Psoas muscle (tissue), 8 donors: ENCODE results near the gene DSTN. TPM values are rescaled to one million over a fixed set of nuclear protein-coding genes. Genes with fewer than 3 reads are reported as not detected.

Experiments
- ATAC-seq, 4 donors: fragments of 200-7000 bp; cut with Tn5 transposase; one replicate each; pipeline ENCODE4 v1.9.1; 2020; ENCODE audit warnings: moderate library complexity in 3 of 4, mild to moderate bottlenecking in 2 of 4
- DNase-seq, 2 donors: peaks; one replicate each; pipeline ENCODE4 v3.0.0-alpha.2; 2020
- H3K27ac ChIP-seq: fragments of 200-600 bp; one replicate; pipeline ENCODE4 v1.8.0; 2022
- H3K27me3 ChIP-seq, 3 donors: fragments of 200-600 bp in 1 of 3; one replicate each; pipeline versions ENCODE4 v1.6.1 to v1.8.0; 2013 to 2022; ENCODE audit warnings: low read length in 2 of 3, mild to moderate bottlenecking in 2 of 3, moderate library complexity in 1 of 3; ENCODE audit not compliant: insufficient read depth in 3 of 3
- H3K36me3 ChIP-seq, 2 donors: fragments of 200-600 bp in 1 of 2; one replicate each; pipeline versions ENCODE4 v1.6.1 to v1.8.0; 2013 to 2022; ENCODE audit warnings: low read depth in 1 of 2, mild to moderate bottlenecking in 1 of 2, moderate library complexity in 1 of 2; ENCODE audit not compliant: insufficient read depth in 1 of 2
- H3K4me1 ChIP-seq: fragments of 200-600 bp; one replicate; pipeline ENCODE4 v1.8.0; 2022
- H3K4me3 ChIP-seq: fragments of 200-600 bp; one replicate; pipeline ENCODE4 v1.8.0; 2022; ENCODE audit warnings: mild to moderate bottlenecking
- H3K9me3 ChIP-seq: fragments of 200-600 bp; one replicate; pipeline ENCODE4 v1.8.0; 2022
- CTCF ChIP-seq: fragments of 200-600 bp; IDR thresholded peaks from one replicate; pipeline ENCODE4 v1.8.0; 2022; ENCODE audit warnings: antibody characterized with exemption
- WGBS, 3 donors: extraction: QIAGEN DNeasy Blood & Tissue Kit; methylation state at CpG; one replicate each; pipeline versions ENCODE4 v1.1.6 to v1.1.7; 2013; 5-methylcytosine and 5-hydroxymethylcytosine counted together
- intact Hi-C, 2 donors: fragments of 100-400 bp; cut with DNase I; formaldehyde crosslinking; loops; one replicate each; pipeline versions ENCODE4 v1.11.0 to v1.14.2; 2022
- polyA plus RNA-seq, 3 donors: library from polyadenylated mRNA; stranded (reverse); fragments of 200-250 nt; gene quantifications; one replicate each; pipeline ENCODE4 v1.2.3, GENCODE V29; 2013
- total RNA-seq, 4 donors: library from RNA; stranded (reverse); fragmentation: NEBNext Ultra II Directional in 2 of 4; extraction: Animal tissue kit (Norgen Biotek cat#: 25700) in 2 of 4; gene quantifications; one replicate each; pipeline versions ENCODE4 v1.2.1 to v1.2.4, GENCODE V29; 2021 to 2023
- donor health status: healthy with polysubstance abuse.
- donor health status: DM: no; HTN: no; CAD: no; lungs with moderate emphysema.
- donor health status: Bipolar disorder and iron deficiency.
- donor health status: healthy.
- donor health status: DM: yes; HTN: yes; CAD: no.
- donor health status: DM: no; HTN: no; CAD: no.
- donor health status: DM: no; HTN: no; CAD: no.
- donor health status: DM: yes; HTN: yes; CAD: no.

Gene DSTN
- total and polyA plus RNA-seq, 7 donors: 45.6 to 202 (median 82.3) TPM

- Histone ChIP-seq H3K4me1 (no peaks in the 10 kb centered on the region), H3K36me3 (no peaks in the 10 kb centered on the region), H3K4me3 (no peak overlapping the region), H3K27ac (no peak overlapping the region), H3K9me3 (no peaks in the 10 kb centered on the region), H3K27me3 (peaks cover 0 to 3% (median 0%) of the 10 kb centered on the region in 3 donors)
- DNase-seq (no peak), ATAC-seq (no peak)
- no peak for TF ChIP-seq CTCF
- intact Hi-C loops: loop anchor here in 1 of 2 donors (10.0 kb wide), 1 partner anchor 60 kb away; no protein-coding TSS in a partner anchor
- 84 to 94% (median 90%) methylated on average over 4 of the region's 4 CpGs for WGBS, 3 donors
Observed at GRCh38 chr20:17545127-17545526, 24.7 kb upstream of the DSTN start.

DNA sequence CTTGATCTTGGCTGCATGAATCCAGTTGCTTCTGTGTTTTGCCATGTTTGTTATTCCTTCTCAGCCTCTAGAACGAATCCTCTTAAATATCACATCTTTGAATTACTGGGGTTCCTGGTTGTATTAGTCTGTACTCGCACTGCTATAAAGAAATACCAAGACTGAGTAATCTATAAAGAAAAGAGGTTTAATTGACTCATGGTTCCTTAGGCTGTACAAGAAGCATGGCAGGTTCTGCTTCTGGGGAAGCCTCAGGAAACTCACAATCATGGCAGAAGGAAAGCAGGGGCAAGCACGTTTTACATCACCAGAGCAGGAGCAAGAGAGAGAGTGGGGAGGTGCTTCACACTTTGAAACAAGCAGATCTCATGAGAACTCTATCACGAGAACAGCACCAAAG, 20.7 kb upstream of the DSTN start:
- TF ChIP-seq CTCF: no peak
- Histone ChIP-seq H3K27me3 (no peaks in the 10 kb centered on the region), H3K4me1 (no peaks in the 10 kb centered on the region), H3K27ac (no peak overlapping the region), H3K9me3 (no peaks in the 10 kb centered on the region), H3K36me3 (no peaks in the 10 kb centered on the region), H3K4me3 (no peak overlapping the region)
- WGBS, 3 donors: 80 to 92% (median 87%) methylated on average over 4 of the region's 4 CpGs
- intact Hi-C loops: loop anchor here in 1 of 2 donors (10.0 kb wide), 1 partner anchor 64 kb away; no protein-coding TSS in a partner anchor
- ATAC-seq (no peak), DNase-seq (no peak)

DNA sequence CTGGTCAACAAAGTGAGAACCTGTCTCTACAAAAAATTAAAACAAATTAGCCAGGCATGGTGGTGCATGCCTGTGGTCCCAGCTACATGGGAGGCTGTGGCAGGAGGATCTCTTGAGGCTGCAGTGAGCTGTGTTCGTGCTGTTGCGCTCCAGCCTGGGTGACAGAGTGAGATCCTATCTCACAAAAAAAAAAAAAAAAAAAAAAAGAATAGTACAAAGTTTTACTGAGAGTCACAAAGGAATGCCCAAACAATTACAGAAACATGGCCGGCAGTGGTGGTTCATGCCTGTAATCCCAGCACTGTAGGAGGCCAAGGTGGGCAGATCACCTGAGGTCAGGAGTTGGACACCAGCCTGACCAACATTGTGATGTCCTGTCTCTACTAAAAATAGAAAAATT, 14.8 kb upstream of the DSTN start:
- Histone ChIP-seq H3K9me3 (no peaks in the 10 kb centered on the region), H3K4me3 (no peak overlapping the region), H3K27me3 (no peaks in the 10 kb centered on the region), H3K36me3 (no peaks in the 10 kb centered on the region), H3K27ac (no peak overlapping the region), H3K4me1 (peaks cover 4% of the 10 kb centered on the region)
- DNase-seq: no peak
- no peak for TF ChIP-seq CTCF
- no peak for ATAC-seq
- WGBS, 3 donors: 94 to 97% (median 95%) methylated on average over 3 of the region's 3 CpGs
- intact Hi-C loops: no loop called here

GRCh38 chr20:17556837-17557674, 12.8 kb upstream of the DSTN start:
- Histone ChIP-seq H3K4me3 (no peak overlapping the region), H3K9me3 (no peaks in the 10 kb centered on the region), H3K27me3 (no peaks in the 10 kb centered on the region), H3K4me1 (peaks cover 4% of the 10 kb centered on the region), H3K27ac (peak overlapping the region; percentile 53), H3K36me3 (no peaks in the 10 kb centered on the region)
- peak; percentile 62 to 63 for DNase-seq
- intact Hi-C loops: no loop called here
- 33 to 45% (median 34%) methylated on average over 11 of the region's 11 CpGs for WGBS, 3 donors
- TF ChIP-seq CTCF: no peak
- ATAC-seq: peak in 3 of 4 donors; percentile 51 to 65 (median 63)
